HG03354 (cell line): Measurements from ENCODE around the gene CBLB.
A peak's percentile ranks its signal among the peaks of the same experiment; 100 is the strongest.
"Not testable (repeated sequence)": the region's sequence is repeated elsewhere in the genome, so short reads cannot be mapped to it uniquely, and the experiment has no call there.

Source experiments
- ATAC-seq: cut with Tn5 transposase; IDR thresholded peaks from one replicate; pipeline ENCODE4 v1.9.1; 2021; ENCODE audit warnings: mild to moderate bottlenecking; ENCODE audit not compliant: unreplicated experiment, poor library complexity, severe bottlenecking

The CBLB gene

GRCh38 chr3:105826778-105827634 lies 41.8 kb downstream of the CBLB start:
- ATAC-seq, result no peak

- ATAC-seq, result no peak
Observed at GRCh38 chr3:105824129-105824528, 44.7 kb downstream of the CBLB start.

GRCh38 chr3:105823149-105823867 lies 45.5 kb downstream of the CBLB start:
- no peak for ATAC-seq

- no peak for ATAC-seq
Observed at GRCh38 chr3:105822171-105823123, 46.4 kb downstream of the CBLB start.

- no peak for ATAC-seq
Observed at GRCh38 chr3:105821433-105821832, 47.4 kb downstream of the CBLB start.

GRCh38 chr3:105816833-105817232 lies 52.0 kb downstream of the CBLB start:
- no peak for ATAC-seq

GRCh38 chr3:105815331-105815730 lies 53.5 kb downstream of the CBLB start:
- not testable (repeated sequence) for ATAC-seq

- no peak for ATAC-seq
Observed at GRCh38 chr3:105813710-105814109, 55.1 kb downstream of the CBLB start.

GRCh38 chr3:105812194-105812586 lies 56.6 kb downstream of the CBLB start:
- no peak for ATAC-seq

- no peak for ATAC-seq
Observed at GRCh38 chr3:105811518-105812193, 57.2 kb downstream of the CBLB start.

- ATAC-seq, result no peak
Observed at GRCh38 chr3:105809208-105809888, 59.5 kb downstream of the CBLB start.

- no peak for ATAC-seq
Observed at GRCh38 chr3:105807701-105808100, 61.1 kb downstream of the CBLB start.

GRCh38 chr3:105807146-105807545 lies 61.7 kb downstream of the CBLB start:
- no peak for ATAC-seq

- peak; percentile 60 for ATAC-seq
Observed at GRCh38 chr3:105806359-105806758, 62.5 kb downstream of the CBLB start.

- no peak for ATAC-seq
Observed at GRCh38 chr3:105805404-105805803, 63.4 kb downstream of the CBLB start.

GRCh38 chr3:105802118-105802706 lies 66.6 kb downstream of the CBLB start:
- no peak for ATAC-seq

- no peak for ATAC-seq
Observed at GRCh38 chr3:105801397-105801796, 67.4 kb downstream of the CBLB start.

GRCh38 chr3:105800320-105800719 lies 68.5 kb downstream of the CBLB start:
- no peak for ATAC-seq

- no peak for ATAC-seq
Observed at GRCh38 chr3:105799286-105799685, 69.5 kb downstream of the CBLB start.
